D341Med (cell line): ENCODE measurements around the gene FGFRL1.

Experiments used
- DNase-seq: peaks from one replicate; pipeline ENCODE4 v3.0.0; 2012; ENCODE audit warnings: low spot score

FGFRL1 gene

GRCh38 chr4:1006856-1007255 is 4.6 kb upstream of the FGFRL1 start:
- no peak for DNase-seq

GRCh38 chr4:1008840-1009541 is 2.4 kb upstream of the FGFRL1 start:
- no peak for DNase-seq

GRCh38 chr4:1009542-1010394 is 1.7 kb upstream of the FGFRL1 start:
- peak; percentile 98 for DNase-seq

- DNase-seq = no peak
Measured at GRCh38 chr4:1010395-1011021, 918 bp upstream of the FGFRL1 start.

GRCh38 chr4:1011666-1012033 is 224 bp downstream of the FGFRL1 start:
- DNase-seq = no peak

GRCh38 chr4:1012034-1012739 is 761 bp downstream of the FGFRL1 start:
- DNase-seq = peak; percentile 74

GRCh38 chr4:1013225-1014073 is 2.0 kb downstream of the FGFRL1 start:
- no peak for DNase-seq

- DNase-seq = no peak
Measured at GRCh38 chr4:1014291-1015167, 3.1 kb downstream of the FGFRL1 start.

- no peak for DNase-seq
Measured at GRCh38 chr4:1015179-1015578, 3.8 kb downstream of the FGFRL1 start.

GRCh38 chr4:1015746-1016145 is 4.3 kb downstream of the FGFRL1 start:
- no peak for DNase-seq

- no peak for DNase-seq
Measured at GRCh38 chr4:1017211-1017610, 5.8 kb downstream of the FGFRL1 start.

GRCh38 chr4:1017706-1018105 is 6.3 kb downstream of the FGFRL1 start:
- no peak for DNase-seq

GRCh38 chr4:1018147-1019020 is 7.0 kb downstream of the FGFRL1 start:
- no peak for DNase-seq

GRCh38 chr4:1019320-1019719 is 7.9 kb downstream of the FGFRL1 start:
- DNase-seq = no peak

GRCh38 chr4:1019729-1020470 is 8.5 kb downstream of the FGFRL1 start:
- no peak for DNase-seq

- no peak for DNase-seq
Measured at GRCh38 chr4:1021386-1022050, 10.1 kb downstream of the FGFRL1 start.

- DNase-seq = no peak
Measured at GRCh38 chr4:1022051-1022738, 10.8 kb downstream of the FGFRL1 start.

GRCh38 chr4:1022739-1023066 is 11.3 kb downstream of the FGFRL1 start:
- no peak for DNase-seq
